Astrocyte (in vitro differentiated cells and primary cell): ENCODE results near the gene ARHGAP44. TPM values are rescaled to one million over a fixed set of nuclear protein-coding genes. Genes with fewer than 3 reads are reported as not detected.
"Not testable (repeated sequence)": the region's sequence is repeated elsewhere in the genome, so short reads cannot be mapped to it uniquely, and the experiment has no call there.

Experiments
- DNase-seq: peaks from one replicate; pipeline ENCODE4 v3.0.0-alpha.2; 2010; ENCODE audit warnings: low read depth
- FAIRE-seq: peaks from 2 replicates; lab custom pipeline; 2011; peaks lifted over from hg19 to GRCh38; lab: Jason Lieb, UNC
- H2AFZ ChIP-seq: 2 replicates; pipeline ENCODE4 v1.6.0; 2012; ENCODE audit warnings: low read depth, low read length, inconsistent platforms
- H3K27ac ChIP-seq: 2 replicates; pipeline ENCODE4 v1.5.1; 2011; ENCODE audit warnings: low read depth, low read length, inconsistent platforms
- H3K27me3 ChIP-seq: 2 replicates; pipeline ENCODE4 v1.6.0; 2011; ENCODE audit warnings: low read length, inconsistent platforms; ENCODE audit not compliant: insufficient read depth
- H3K36me3 ChIP-seq: 2 replicates; pipeline ENCODE4 v1.5.1; 2011; ENCODE audit warnings: low read length, inconsistent platforms; ENCODE audit not compliant: insufficient read depth
- H3K4me1 ChIP-seq: 2 replicates; pipeline ENCODE4 v1.5.1; 2011; ENCODE audit warnings: low read length, inconsistent platforms; ENCODE audit not compliant: insufficient read depth
- H3K4me2 ChIP-seq: 2 replicates; pipeline ENCODE4 v1.6.0; 2012; ENCODE audit warnings: low read length, inconsistent platforms
- H3K4me3 ChIP-seq: 2 replicates; pipeline ENCODE4 v1.5.1; 2011; ENCODE audit warnings: low read depth, mild to moderate bottlenecking, low read length, inconsistent platforms; ENCODE audit not compliant: insufficient read depth
- H3K79me2 ChIP-seq: 2 replicates; pipeline ENCODE4 v1.6.0; 2012; ENCODE audit warnings: mild to moderate bottlenecking, low read length, inconsistent platforms; ENCODE audit not compliant: insufficient read depth
- H3K9ac ChIP-seq: 2 replicates; pipeline ENCODE4 v1.6.0; 2012; ENCODE audit warnings: mild to moderate bottlenecking, low read length, inconsistent platforms
- H3K9me3 ChIP-seq: 2 replicates; pipeline ENCODE4 v1.5.1; 2012; ENCODE audit warnings: low read depth, mild to moderate bottlenecking, low read length, inconsistent platforms; ENCODE audit not compliant: insufficient read depth
- H4K20me1 ChIP-seq: 2 replicates; pipeline ENCODE4 v1.6.0; 2012; ENCODE audit warnings: low read length, inconsistent platforms; ENCODE audit not compliant: insufficient read depth
- H3K27ac Mint-ChIP-seq: one replicate; pipeline ENCODE4 v1.8.0; 2021; ENCODE audit warnings: mild to moderate bottlenecking, mixed read lengths; ENCODE audit not compliant: unreplicated experiment
- H3K27me3 Mint-ChIP-seq: one replicate; pipeline ENCODE4 v1.8.0; 2021; ENCODE audit warnings: low read depth, mixed read lengths; ENCODE audit not compliant: unreplicated experiment
- H3K36me3 Mint-ChIP-seq: one replicate; pipeline ENCODE4 v1.8.0; 2021; ENCODE audit warnings: low read depth, mixed read lengths; ENCODE audit not compliant: unreplicated experiment
- H3K4me1 Mint-ChIP-seq: one replicate; pipeline ENCODE4 v1.8.0; 2021; ENCODE audit warnings: low read depth, mixed read lengths; ENCODE audit not compliant: unreplicated experiment
- H3K4me3 Mint-ChIP-seq: one replicate; pipeline ENCODE4 v1.8.0; 2021; ENCODE audit warnings: mild to moderate bottlenecking, moderate library complexity, mixed read lengths; ENCODE audit not compliant: unreplicated experiment
- H3K9me3 Mint-ChIP-seq: one replicate; pipeline ENCODE4 v1.8.0; 2021; ENCODE audit warnings: mild to moderate bottlenecking, mixed read lengths; ENCODE audit not compliant: unreplicated experiment
- CTCF ChIP-seq: IDR thresholded peaks from 2 replicates; pipeline ENCODE4 v1.5.1; 2011; ENCODE audit warnings: low read depth, mild to moderate bottlenecking, inconsistent platforms, low read length, moderate library complexity; ENCODE audit not compliant: insufficient read depth
- EZH2 ChIP-seq: IDR thresholded peaks from 2 replicates; pipeline ENCODE4 v1.6.1; 2012; ENCODE audit warnings: mild to moderate bottlenecking, low read length, inconsistent platforms; ENCODE audit not compliant: insufficient read depth
- total RNA-seq: library from RNA; stranded (reverse); gene quantifications from 2 replicates; pipeline ENCODE4 v1.2.1, GENCODE V29; 2021

ARHGAP44 gene
- total RNA-seq, 1 donor from 2014 or later, result 3.0 TPM

DNA sequence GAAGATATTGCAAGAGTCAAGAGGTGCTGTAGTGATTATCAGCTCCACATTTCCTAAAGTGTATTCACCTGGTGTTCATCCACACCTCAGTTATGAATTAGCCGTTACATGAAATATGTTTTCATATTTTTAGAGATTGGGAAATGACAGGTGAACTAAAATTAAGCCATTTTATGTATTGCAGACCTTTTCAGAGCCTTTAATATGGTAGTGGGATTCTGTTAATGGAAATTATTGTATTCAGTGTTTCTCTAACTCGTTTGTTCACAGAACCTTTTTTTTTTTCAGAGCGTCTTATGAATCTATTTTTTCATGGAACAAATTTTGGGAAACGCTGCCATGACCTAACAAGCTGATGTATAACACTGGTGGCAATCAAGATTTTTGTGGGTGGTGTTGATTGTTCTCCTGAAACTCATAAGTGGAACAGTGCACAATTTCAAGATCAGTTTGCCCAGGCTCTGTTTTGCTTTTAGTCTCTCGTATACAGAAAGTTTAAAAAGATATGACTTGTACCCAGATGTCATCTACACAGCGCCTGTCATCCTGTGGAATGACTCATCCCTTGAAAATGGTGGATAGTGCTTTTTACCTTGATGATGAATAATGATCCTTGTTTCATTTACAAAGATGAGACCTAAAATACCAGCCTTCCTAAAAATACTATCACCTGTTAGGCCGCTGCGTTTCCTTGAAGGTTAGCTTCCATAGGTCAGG is 88.8 kb downstream of the ARHGAP44 start:
- no peak overlapping the region for H3K9ac ChIP-seq
- H3K27ac ChIP-seq, result no peak overlapping the region
- no peaks in the 10 kb centered on the region for H3K4me1 Mint-ChIP-seq
- H3K4me2 ChIP-seq, result no peak overlapping the region
- H3K9me3 Mint-ChIP-seq, result peaks cover 1% of the 10 kb centered on the region
- TF ChIP-seq EZH2, result no peak
- no peak for TF ChIP-seq CTCF
- H3K27ac Mint-ChIP-seq, result no peak overlapping the region
- H3K4me1 ChIP-seq, result no peaks in the 10 kb centered on the region
- no peaks in the 10 kb centered on the region for H3K9me3 ChIP-seq
- no peaks in the 10 kb centered on the region for H3K36me3 Mint-ChIP-seq
- no peaks in the 10 kb centered on the region for H3K36me3 ChIP-seq
- no peaks in the 10 kb centered on the region for H3K27me3 Mint-ChIP-seq
- H2AFZ ChIP-seq, result no peak overlapping the region
- no peak overlapping the region for H3K4me3 ChIP-seq
- DNase-seq (no peak), FAIRE-seq (no peak)
- H3K27me3 ChIP-seq, result no peaks in the 10 kb centered on the region
- H3K4me3 Mint-ChIP-seq, result no peak overlapping the region
- no peaks in the 10 kb centered on the region for H3K79me2 ChIP-seq
- H4K20me1 ChIP-seq, result no peaks in the 10 kb centered on the region

DNA sequence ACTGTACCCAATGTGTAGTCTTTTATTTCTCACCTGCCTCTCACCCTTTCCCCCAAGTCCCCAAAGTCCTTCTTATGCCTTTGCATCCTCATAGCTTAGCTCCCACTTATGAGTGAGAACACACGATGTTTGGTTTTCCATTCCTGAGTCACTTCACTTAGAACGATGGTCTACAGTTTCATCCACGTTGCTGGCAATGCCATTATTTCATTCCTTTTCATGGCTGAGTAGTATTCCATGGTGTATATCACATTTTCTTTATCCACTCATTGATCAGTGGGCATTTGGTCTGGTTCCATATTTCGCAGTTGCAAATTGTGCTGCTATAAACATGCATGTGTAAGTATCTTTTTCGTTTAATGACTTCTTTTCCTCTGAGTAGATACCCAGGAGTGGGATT is 89.8 kb downstream of the ARHGAP44 start:
- not testable (repeated sequence) for H3K27me3 ChIP-seq, H3K4me3 ChIP-seq, H3K27ac ChIP-seq, H3K79me2 ChIP-seq, H3K9me3 Mint-ChIP-seq, H3K36me3 Mint-ChIP-seq, H2AFZ ChIP-seq, H3K36me3 ChIP-seq, H3K4me1 ChIP-seq, H3K27ac Mint-ChIP-seq, H3K4me3 Mint-ChIP-seq, H3K4me2 ChIP-seq, H3K9ac ChIP-seq, H3K27me3 Mint-ChIP-seq, DNase-seq, H4K20me1 ChIP-seq, H3K4me1 Mint-ChIP-seq, FAIRE-seq, H3K9me3 ChIP-seq

DNA sequence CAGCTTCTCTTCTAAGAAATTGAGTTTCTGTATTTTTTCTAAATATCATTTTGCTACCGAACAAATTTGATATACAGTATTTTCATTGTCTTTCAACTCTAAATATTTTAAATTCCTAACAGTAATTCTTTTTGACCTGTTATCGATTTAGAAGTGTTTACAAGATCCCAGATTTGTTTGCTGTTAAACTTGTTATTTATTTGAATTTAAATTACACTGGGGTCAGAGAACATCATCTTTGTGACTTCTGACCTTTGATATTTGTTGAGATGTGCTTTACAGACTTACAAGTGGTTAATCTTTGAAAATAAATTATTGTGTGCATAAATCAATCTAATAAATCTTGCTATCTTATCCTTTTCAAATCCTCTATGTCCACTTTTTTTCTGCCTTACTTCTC is 94.2 kb downstream of the ARHGAP44 start:
- DNase-seq, result no peak
- Histone ChIP-seq H3K9me3 (no peaks in the 10 kb centered on the region), H3K27ac (no peak overlapping the region), H4K20me1 (no peaks in the 10 kb centered on the region), H3K27me3 (no peaks in the 10 kb centered on the region), H3K4me3 (no peak overlapping the region), H3K79me2 (no peaks in the 10 kb centered on the region), H3K9ac (no peak overlapping the region), H3K4me1 (no peaks in the 10 kb centered on the region), H3K36me3 (no peaks in the 10 kb centered on the region), H3K4me2 (no peak overlapping the region), H2AFZ (no peak overlapping the region)
- Mint-ChIP-seq H3K36me3 (no peaks in the 10 kb centered on the region), H3K4me3 (no peak overlapping the region), H3K4me1 (no peaks in the 10 kb centered on the region), H3K9me3 (no peaks in the 10 kb centered on the region), H3K27ac (no peak overlapping the region), H3K27me3 (no peaks in the 10 kb centered on the region)
- no peak for FAIRE-seq
- TF ChIP-seq CTCF (no peak), EZH2 (no peak)
